T1000 (cell line): ENCODE results near the gene IRF1.

Experiments
- DNase-seq: peaks from one replicate; lab custom pipeline; 2025; ENCODE audit warnings: mixed read lengths; lab: John Stamatoyannopoulos, UW

IRF1 gene

DNA sequence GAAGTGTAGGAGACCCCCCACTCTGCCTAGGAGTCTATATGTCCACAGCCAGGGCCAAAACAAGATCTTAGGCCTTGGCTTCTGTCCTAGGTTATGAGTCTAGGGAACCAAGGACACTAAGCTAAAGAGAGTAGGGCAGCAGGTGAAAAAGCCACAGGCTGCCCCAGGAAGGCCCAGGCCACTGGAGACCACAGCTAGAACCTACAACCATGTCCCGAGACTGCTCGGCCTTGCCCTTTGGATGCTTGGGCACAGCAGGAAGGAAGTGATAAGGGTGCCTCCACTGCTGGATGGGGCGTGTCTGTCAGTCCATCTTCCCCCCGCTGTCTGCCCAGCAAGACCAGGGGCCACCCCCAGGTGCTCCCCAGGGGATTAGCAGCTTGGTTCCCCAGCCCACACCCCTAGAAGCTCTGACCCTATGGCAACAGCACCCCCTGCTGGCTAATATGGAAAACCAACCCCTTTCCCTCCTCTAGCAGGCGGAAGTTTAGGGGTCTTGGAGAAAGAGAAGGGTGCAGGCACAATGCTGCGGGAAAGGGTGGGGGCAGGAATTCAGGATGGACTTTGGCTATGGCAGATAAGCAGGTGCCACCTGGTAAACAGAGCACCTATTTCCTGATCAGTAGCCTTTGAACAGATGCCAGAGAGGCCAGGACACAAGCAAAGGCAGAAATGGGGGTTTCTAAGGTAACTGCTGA is 10.5 kb upstream of the IRF1 start:
- DNase-seq = no peak

DNA sequence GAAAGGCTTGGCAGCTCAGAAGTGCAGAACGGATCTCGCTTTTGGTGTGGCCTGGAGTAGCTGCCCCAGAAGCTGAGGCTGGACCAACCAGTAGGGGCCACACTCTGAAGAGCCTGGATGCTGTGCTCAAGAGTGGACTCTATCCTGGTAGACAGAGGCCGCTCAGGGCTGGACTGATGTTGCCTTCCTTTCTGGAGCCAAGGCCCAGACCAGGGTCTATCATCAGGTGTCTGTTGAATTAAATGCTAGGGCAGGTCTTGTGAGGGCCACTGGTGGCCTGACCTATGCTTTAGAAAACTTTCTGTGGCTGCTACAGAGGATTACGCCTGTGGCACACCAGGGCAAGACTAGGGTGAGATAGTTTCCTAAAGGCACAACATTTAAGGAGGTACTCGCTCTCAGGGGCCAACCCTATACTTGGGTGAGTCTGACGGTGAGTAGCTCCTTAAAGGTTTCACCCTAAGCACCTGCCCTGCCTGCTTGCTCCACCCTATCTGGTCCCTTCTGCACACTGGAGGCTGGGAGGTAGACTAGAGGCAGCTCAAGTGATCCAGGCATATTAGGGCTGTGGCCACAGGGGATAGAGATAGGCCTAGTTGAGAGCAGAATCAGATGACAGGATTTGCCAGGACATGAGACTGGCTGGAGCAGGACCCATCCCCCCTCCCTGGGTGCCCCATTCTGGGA is 9.8 kb upstream of the IRF1 start:
- DNase-seq = no peak

DNA sequence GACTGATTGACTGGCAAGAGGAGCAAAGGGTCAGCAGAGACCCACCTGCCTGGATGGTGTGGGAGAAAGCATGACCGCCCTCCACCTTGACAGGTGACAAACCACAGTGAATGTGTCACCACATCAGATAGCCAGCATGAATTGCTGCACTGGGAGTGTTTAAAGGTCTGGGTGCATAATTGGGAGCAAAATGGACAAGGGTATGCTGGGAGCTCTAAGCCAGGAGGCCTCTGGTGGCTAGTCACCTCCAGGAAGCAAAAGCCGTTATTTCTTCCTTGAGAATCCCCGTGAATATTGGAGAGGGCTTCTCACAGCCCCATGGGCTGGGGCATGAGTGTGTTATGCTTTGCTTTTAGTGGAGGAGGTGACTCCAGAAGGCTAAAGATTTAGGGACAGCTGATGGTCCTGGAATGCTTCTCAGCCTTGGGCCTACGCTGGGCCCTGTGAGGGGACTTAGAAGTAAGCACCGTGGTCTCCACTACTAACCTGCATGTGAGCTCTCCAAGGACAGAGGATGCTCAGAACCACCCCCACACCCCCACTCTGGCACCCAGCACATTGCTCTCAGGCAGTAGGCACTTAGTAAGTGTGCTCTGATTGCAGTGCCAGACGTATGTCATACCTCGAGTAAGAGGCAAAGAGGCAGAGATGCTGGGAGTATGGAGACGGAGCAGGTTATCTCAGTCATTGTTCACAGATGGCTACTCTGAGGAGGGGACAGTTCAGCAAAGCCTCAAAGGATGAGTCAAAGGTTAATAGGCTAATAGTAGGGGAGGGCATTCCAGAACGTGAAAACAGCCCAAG is 9.1 kb upstream of the IRF1 start:
- DNase-seq = no peak

DNA sequence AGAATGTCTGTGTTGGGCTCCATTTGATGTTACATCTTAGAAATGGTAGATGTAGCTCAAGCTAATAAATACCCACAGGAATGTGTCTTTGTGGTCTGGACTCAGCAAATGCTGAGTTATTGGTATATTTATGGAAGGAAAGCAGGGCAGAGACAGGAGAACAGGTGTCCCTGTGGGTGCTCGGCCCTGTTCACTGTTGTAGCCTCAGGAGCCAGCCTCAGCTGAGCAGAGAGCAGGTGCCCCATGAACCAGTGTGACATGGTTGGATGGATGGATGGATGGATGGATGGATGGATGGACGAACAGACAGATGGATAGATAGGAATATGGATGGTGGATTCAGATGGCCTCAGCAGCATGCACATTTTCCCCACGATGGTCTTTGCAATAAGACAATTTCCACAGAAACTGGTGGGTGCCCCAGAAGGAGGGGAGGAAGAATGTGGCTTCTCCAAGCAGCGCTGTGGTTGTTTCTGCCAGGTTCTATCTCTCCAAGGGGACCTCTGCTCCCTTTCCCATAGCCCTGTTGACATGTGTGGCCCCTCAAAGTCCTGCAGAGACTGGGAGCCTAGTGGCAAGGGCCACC is 8.2 kb upstream of the IRF1 start:
- DNase-seq = no peak

- peak; percentile 46 for DNase-seq
Measured at GRCh38 chr5:132498152-132498551, 7.6 kb upstream of the IRF1 start.

DNA sequence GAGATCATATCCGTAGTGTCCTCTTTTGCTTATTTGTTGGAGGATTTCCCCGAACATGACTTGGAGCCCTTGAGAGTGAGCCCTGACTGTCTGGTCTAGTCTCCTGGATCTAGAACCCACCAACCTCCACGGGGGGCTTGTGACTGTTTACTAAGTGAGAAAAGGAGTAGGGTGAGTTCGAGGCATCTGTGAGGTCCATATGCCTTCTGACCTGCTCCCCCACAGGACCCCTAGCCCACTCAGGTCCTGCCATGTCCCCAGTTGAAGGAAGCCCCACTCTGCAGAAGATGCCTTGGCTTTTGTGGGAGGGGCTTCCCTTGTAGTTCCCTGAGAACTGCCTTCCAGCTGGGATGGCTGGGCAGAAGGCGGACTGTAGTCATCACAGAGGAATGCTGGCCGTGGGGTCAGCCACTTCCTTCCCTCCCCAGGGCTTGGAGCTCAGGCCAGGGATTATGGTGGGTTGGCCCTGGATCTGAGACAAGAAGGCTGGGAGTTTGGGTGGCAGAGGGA is 7.0 kb upstream of the IRF1 start:
- DNase-seq = peak; percentile 72

DNA sequence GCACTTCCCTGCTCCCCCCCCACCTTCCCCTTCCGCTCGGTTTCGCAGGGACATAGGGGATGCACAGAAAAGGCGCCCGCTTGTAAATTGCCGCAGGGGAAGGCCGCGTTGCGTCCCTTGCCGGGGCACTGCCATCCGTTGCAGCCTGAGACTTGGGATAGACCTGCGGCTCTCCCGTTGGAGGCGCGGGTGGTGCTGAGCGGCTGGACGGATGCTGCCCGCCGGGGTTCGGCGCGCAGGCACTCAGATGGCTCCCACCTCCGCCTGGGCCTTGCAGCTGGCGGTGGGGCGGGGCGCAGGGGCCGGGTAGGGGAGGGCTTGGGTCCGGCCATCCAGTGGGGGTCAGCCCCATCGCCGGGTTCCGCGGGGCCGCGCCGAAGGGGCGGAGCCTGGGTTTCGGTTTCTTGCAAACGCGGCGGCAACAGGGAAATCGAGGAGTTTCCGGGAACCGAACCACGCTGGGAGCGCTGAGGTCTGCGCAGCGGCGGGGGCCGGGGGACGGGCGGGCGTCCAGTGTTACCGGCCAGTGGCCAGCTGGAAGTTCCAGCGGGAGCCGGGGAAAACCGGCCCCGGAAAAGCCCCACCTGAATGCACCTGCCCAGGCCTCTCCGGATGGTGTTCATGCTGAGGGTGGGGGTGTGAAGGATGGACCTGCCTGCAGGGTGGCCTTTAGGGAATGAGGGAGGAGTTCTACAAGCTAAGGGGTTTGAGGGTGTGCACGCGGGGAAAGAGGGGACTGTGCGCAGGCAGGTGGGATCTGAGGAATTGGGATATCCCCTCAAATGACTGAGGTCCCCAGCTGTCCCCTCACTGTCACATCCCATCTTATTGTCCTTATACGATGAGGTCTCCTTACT is 6.3 kb upstream of the IRF1 start:
- peak; percentile 35 for DNase-seq

DNA sequence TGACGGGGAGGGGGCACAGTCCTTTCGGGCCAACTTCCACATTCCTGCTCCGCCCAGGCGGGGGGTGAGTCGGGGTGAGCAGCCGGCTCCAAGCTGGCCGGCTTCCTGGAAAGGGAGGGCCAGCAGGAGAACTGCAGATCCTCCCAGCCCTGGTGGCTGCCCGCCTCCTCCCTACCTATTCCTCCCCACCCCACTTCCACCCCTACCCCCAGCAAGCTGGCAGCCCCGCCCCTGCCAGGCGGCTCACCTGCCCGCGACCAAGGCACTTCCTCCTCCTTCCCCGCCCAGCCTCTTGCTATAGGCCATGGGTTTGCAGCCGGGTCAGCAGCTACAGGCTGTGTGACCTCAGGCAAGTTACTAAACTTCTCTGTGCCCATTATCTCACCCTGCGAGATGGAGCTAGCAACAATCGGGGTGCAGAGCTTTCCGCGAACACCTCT is 5.6 kb upstream of the IRF1 start:
- peak; percentile 78 for DNase-seq

GRCh38 chr5:132495667-132496190 is 5.2 kb upstream of the IRF1 start:
- DNase-seq = peak; percentile 89

GRCh38 chr5:132493821-132494220 is 3.2 kb upstream of the IRF1 start:
- DNase-seq = no peak

DNA sequence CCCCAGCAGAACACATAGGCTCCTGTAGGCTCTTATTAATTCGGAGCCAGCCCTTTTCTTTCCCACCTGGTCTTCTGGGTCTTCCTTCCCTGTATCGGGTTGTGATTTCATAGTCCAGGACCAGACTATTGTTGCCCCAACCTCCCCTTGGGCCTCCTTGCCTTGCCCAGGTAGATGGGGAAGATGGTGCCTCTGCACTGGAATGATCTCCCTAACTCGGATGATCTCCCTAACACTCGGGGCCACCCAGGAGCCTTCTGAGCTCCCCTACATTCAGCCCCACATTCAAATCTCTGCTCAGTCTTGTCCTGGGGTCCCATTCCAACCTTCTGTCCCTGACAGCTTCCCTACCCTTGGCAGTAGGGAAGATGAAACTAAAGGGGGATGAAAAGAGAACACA is 2.7 kb upstream of the IRF1 start:
- no peak for DNase-seq

DNA sequence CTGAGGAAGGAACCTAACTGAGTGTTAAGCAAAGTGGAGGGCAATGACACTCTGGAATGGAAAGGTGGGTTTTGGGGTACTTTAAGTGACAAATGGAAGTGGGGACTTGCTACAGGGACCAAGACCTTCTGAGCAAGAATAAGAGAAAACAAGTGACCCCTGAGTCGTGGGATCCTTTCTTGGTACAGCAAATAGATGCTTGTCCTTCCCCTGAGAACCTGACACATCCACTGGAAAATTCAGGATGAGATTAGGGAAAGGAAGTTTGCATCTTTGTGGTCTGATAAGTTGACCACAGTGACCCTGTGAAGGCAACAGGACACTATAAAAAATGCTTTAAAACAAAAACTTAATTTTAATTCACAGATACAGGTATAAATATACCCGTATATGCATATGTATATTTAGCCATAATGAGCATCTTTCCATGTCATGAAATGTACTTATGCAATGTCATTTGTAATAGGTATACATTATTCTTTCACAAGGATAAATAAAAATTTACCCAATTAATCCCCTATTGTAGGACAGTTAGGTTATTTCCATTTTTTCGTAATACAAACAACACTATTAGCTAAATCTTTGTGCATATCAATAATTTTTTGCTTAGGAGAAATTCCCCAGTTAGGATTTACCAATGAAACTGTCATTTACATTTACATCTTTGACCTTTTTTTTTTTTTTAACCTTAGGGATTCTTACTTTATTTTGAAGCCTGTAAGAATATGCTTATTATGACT is 2.0 kb upstream of the IRF1 start:
- DNase-seq = no peak

DNA sequence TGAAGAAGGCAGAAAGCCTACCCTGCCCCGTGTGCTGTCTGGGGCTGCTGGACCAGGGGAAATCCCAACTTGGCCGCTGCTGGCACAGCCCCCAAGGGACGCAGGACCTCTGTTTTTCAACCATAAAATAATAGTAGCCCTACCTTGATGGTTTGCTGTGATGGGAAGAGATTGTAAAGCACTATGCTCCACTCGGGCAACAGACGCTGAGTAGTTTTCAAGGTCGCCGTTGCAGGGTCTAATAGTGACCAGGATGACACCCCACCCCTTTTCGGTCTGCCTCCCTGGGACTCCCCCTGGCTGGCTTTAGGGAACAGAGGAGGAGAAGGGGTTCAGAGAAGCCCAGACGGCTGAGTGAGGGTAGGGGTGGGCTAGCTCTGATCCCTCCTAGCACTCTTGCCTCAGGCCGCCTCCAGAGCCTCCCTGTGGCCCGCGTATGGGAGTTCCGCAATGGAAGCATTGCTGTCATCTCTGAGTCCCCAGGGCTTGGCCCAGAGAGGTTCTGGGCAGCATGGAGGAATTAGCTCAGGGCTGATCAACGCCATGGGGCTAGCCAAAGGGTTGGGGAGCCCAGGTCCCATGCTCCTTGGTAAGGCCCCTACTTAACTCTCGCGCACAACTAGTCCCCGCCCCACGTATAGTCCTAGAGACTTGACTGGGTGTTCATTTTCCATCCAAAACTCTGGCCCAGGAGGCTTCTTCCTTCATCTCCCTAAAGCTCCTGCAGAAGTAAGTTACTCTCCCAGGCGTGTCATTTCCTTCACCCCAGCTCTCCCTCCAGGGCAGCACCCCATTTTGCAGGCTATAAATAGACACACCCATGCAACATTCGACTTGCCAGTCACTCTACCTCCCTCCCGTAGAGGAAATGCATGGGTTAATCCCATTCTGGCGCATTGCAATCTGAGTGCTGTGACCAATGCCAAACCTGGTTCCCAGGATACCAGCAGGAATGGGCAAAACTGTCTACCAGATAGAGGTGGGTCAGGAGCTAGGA is 1.1 kb upstream of the IRF1 start:
- DNase-seq = no peak

GRCh38 chr5:132489871-132490483 is 596 bp downstream of the IRF1 start:
- DNase-seq = no peak

GRCh38 chr5:132489051-132489770 is 1.4 kb downstream of the IRF1 start:
- DNase-seq = no peak

- no peak for DNase-seq
Measured at GRCh38 chr5:132488590-132488989, 2.0 kb downstream of the IRF1 start.

GRCh38 chr5:132487841-132488555 is 2.6 kb downstream of the IRF1 start:
- no peak for DNase-seq
